HG03097 (cell line): Measurements from ENCODE around the gene SPACA6.
"Not testable (repeated sequence)": the region's sequence is repeated elsewhere in the genome, so short reads cannot be mapped to it uniquely, and the experiment has no call there.

ENCODE experiments used
- ATAC-seq: cut with Tn5 transposase; IDR thresholded peaks from one replicate; pipeline ENCODE4 v1.9.1; 2021; ENCODE audit not compliant: unreplicated experiment, low FRiP score

The SPACA6 gene, protein sequence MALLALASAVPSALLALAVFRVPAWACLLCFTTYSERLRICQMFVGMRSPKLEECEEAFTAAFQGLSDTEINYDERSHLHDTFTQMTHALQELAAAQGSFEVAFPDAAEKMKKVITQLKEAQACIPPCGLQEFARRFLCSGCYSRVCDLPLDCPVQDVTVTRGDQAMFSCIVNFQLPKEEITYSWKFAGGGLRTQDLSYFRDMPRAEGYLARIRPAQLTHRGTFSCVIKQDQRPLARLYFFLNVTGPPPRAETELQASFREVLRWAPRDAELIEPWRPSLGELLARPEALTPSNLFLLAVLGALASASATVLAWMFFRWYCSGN

DNA sequence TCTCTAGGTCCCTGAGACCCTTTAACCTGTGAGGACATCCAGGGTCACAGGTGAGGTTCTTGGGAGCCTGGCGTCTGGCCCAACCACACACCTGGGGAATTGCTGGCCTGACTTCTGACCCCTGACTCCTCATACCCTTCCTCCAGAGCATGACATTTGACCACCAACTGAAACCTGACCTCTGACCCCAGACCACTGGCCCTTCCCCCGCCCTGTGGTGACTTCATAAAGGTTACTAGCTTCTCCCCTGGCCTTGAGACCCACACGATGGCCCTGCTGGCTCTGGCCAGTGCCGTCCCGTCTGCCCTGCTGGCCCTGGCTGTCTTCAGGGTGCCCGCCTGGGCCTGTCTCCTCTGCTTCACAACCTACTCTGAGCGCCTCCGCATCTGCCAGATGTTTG lies at the start of gene SPACA6:
Gene SPACA6, plus strand, starts transcription at position 71 of the 400 bp plus-strand sequence. Its CDS starts 197 bp downstream, at position 268.
- no peak for ATAC-seq

DNA sequence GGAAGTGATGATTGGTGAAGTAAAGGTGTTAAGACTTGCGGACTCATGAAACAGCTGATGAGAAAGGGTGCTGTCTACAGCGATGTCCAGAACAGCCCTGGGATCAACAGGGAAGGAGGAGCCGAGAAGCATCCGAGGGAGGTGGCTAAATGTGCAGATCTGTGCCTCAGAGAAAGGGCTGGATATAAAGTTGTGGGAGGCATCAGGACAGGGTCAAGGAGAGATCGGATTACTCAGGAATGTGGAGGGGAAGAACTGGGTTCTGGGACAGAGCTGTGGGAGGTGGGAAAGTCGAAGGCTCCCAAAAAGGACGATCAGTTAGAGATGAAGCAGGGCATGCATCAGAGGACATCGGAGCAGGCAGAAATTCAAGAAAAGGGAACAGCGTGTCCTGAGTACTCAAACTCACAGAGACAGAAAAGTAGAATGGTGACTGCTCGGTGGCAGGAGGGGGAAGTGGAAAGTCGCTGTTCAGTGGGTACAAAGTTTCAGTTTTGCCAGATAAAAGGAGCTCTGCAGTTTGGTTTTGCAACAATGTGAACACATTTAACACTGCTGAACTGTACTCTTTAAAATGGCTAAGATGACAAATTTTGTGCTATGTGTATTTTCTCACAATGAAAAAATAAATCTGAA lies 48.4 kb upstream of the SPACA6 start:
- ATAC-seq = no peak

- not testable (repeated sequence) for ATAC-seq
Measured at GRCh38 chr19:51646730-51647129, 46.4 kb upstream of the SPACA6 start, which contains the start of gene SIGLEC14. Gene SIGLEC14 (minus strand): TSS chr19:51646825. CDS start chr19:51646759, 66 bp downstream.

GRCh38 chr19:51647318-51647717 lies 45.8 kb upstream of the SPACA6 start:
- no peak for ATAC-seq

GRCh38 chr19:51651216-51651846 lies 41.8 kb upstream of the SPACA6 start:
- no peak for ATAC-seq

- no peak for ATAC-seq
Measured at GRCh38 chr19:51652266-51652665, 40.9 kb upstream of the SPACA6 start.

- ATAC-seq = no peak
Measured at GRCh38 chr19:51653162-51653561, 40.0 kb upstream of the SPACA6 start.

GRCh38 chr19:51654783-51655182 lies 38.3 kb upstream of the SPACA6 start:
- ATAC-seq = no peak

DNA sequence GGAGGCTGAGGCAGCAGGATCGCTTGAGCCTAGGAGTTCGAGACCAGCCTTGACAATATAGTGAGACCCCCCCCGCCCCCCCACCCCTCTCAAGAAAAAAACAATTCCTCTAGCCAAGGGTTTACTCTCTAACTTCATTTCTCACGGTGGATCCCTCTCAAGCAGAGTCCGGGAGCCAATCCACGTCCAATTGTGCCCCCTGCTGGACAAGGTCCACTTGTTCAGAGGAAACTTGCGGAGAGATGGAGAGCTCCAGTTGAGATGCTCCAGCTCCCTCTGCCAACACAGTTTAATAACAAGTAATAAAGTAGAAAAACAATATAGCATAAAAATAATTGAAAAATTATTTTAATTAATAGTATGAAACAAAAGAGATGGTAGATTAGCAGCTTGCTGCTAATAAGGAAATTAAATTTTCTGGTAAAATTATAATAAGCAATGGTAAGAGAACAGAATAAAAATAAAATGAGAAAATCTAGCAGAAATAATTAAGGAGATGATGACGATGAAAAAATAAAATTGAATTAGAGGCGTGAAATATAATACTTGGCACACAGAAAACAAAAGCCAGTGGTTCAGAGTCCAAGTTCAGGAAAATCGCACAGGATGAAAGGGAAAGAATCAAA lies 32.0 kb upstream of the SPACA6 start:
- no peak for ATAC-seq

DNA sequence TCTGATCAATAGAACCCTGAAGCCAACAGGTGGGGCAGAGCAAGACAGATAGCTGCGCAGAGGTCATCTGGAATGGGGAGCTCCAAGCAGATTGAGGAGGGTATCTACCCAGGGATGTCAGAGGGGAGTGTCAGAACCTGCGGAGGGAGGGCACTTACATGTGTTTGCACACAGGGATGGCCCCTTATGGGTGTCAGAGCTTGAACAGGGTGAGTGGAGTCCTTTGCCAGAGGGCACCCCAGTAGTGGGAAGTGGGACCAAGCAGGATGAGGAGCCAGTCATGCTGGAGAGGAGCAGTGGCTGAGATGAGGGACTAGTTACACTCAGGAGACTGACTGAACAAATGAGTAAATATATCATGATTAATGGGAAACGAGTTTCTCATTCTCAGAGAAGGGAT lies 29.5 kb upstream of the SPACA6 start:
- no peak for ATAC-seq

- no peak for ATAC-seq
Measured at GRCh38 chr19:51664131-51664530, 29.0 kb upstream of the SPACA6 start.

DNA sequence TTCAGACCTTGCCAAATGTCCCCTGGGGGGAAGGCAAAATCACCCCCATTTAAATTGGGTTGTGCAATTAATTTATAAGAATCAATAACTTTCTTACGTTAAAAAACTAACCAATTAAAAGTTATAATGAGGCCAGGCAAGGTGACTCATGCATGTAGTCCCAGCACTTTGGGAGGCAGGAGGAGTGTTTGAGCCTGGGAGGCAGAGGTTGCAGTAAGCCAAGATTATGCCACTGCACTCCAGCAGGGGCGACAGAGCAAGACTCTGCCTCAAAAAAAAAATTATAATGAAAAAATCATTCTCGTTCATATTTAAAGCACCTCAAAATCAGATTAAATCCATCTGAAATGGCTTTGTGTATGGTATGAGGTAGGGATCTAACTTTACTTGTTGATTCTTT lies 28.1 kb upstream of the SPACA6 start:
- ATAC-seq = no peak

DNA sequence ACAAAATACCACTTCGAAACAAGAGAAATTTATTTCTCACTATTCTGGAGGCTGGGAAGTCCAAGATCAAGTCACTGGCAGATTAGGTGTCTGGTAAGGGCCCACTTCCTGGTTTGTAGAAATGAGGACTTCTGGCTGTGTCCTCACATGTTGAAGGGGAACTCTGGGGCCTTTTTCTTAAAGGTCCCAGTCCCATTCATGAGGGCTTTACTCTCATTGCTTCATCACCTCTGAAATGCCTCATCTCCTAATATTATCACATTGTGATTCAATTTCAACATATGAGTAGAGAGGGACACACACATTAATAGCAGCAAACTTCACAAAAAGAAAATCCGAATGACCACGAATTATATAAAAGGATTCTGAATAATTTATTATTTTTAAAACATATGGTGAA lies 24.9 kb upstream of the SPACA6 start:
- ATAC-seq = no peak

DNA sequence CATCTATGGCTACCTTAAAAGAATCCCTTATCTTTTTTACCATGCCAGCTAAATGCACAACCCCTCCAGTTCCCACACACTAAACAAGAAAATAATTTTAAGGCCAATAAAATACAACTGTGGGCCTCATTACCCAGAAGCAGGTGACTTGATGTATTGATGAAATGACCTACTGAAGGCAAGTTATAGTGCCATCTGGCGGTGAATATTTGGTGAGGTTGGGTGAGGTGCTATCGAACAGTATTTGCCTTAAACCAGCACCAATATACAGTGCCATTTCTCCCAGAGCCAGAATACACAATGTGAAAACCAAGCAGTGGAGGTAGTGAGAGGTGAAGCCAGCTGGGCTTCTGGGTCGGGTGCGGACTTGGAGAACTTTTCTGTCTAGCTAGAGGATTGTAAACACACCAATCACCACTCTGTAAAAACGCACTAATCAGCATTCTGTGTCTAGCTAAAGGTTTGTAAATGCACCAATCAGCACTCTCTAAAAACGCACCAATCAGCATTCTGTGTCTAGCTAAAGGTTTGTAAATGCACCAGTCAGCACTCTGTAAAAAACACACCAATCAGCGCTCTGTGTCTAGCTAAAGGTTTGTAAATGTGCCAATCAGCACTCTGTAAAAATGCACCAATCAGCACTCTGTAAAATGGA lies 17.1 kb upstream of the SPACA6 start:
- not testable (repeated sequence) for ATAC-seq

DNA sequence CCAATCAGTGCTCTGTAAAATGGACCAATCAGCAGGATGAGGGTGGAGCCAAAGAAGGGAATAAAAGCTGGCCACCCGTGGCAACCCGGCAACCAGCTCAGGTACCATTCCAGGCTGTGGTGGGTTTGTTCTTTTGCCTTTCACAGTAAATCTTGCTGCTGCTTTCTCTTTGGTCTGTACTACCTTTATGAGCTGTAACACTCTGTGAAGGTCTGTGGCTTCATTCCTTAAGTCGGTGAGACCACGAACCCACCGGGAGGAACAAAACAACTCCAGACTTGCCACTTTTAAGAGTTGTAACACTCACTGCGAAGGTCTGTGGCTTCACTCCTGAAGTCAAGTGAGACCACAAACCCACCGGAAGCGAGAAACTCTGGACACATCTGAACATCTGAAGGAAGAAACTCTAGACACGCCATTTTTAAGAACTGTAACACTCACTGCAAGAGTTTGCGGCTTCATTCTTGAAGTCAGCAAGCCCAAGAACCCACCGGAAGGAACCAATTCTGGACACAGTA lies 16.5 kb upstream of the SPACA6 start:
- ATAC-seq = no peak

- ATAC-seq = no peak
Measured at GRCh38 chr19:51680474-51680873, 12.7 kb upstream of the SPACA6 start.

DNA sequence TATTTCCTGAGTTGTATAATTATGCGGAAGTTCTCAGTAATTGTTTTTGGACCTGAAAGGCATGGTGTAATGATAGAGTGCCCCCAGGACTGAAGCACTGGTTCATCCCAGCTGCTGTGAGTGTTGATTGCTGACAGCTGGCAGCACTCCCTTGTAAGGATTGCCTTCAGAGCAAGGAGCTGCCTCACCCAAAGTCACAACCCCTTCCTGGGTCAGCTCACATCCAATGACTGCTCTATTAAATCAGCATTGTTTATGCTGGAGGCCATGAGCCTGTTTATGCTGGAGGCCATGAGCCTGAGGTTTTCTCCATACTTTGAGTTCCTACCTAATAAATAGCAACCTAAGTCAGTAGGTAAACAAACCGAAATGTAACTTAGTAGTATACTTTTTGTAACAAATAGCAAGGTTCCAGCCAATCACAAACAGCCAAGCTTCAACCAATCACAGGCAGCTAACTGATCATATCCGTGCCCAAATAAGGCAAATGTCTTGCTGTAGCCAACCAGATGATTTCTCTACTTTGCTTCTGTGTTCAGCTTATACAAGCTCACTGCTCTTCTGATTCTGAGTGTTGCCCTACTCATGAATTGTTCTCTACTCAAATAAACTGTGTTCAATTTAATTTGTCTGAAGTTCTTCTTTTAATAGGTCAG lies 11.7 kb upstream of the SPACA6 start:
- no peak for ATAC-seq

DNA sequence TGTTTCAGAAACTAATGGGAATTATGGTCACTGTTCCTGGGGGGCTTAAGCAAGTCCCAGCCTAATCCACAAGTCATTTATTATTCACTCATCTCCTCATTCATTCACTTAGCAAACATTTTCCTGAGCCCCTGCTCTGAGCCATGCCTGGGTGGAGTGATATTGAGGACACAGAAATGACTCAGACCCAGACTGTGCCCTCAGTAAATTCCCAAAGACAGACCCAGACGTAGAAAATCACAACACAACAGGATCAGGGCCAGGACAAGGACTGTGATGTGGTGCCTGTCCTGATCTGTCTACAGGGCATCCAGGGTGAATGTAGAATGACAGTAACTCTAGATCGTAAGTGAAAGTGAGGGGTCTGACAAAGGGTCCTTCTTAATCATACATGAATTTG lies 7.0 kb upstream of the SPACA6 start:
- ATAC-seq = no peak

DNA sequence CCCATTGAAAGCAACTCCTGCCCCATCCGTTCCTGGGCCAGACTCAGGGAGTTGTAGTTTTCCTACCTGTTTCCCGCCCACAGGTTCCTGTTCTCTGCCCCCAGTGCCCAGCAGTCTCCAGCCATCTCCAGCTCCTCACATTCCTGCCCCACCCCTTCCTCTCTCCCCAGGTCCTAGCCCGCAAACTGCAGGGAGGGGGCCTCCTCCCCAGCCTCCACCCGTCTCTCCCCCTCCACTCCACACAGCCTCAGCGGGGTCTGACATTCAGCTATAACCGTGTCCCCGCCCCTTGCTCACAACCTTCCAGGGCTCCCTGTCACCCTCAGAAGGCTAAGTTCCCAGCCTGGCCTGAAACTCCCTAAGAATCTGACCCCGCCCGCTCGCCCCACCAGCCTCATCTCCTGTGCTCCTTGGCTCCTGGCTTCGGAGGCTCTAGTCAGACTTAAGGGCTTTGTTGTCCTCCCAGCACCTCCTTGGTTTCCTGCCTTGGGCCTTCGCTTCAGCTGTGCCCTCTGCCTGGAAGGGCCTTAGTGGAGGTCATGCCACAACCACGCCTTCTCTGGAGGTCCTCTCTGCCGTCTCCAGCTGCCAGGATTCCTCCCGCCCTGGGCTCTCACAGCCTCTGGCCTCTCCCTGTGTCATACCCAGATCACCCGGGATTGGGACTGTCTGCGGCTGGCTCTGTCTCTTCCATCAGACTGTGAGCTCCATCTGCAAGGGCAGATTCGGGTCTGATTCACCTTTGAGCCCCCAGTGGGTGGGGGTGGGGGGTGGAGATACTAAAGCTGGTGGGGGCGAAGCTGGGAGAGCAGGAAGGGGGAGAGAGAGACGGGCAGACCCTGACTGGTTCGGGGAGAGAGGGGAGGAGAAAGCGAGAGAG lies 5.1 kb upstream of the SPACA6 start:
- ATAC-seq = no peak
